HG02852 (cell line): ENCODE data around the gene CRYAB.
A peak's percentile ranks its signal among the peaks of the same experiment; 100 is the strongest.
"Not testable (repeated sequence)": the region's sequence is repeated elsewhere in the genome, so short reads cannot be mapped to it uniquely, and the experiment has no call there.

Experiments
- ATAC-seq: cut with Tn5 transposase; IDR thresholded peaks from one replicate; pipeline ENCODE4 v1.9.1; 2021; ENCODE audit warnings: mild to moderate bottlenecking, moderate library complexity; ENCODE audit not compliant: unreplicated experiment

Gene CRYAB

DNA sequence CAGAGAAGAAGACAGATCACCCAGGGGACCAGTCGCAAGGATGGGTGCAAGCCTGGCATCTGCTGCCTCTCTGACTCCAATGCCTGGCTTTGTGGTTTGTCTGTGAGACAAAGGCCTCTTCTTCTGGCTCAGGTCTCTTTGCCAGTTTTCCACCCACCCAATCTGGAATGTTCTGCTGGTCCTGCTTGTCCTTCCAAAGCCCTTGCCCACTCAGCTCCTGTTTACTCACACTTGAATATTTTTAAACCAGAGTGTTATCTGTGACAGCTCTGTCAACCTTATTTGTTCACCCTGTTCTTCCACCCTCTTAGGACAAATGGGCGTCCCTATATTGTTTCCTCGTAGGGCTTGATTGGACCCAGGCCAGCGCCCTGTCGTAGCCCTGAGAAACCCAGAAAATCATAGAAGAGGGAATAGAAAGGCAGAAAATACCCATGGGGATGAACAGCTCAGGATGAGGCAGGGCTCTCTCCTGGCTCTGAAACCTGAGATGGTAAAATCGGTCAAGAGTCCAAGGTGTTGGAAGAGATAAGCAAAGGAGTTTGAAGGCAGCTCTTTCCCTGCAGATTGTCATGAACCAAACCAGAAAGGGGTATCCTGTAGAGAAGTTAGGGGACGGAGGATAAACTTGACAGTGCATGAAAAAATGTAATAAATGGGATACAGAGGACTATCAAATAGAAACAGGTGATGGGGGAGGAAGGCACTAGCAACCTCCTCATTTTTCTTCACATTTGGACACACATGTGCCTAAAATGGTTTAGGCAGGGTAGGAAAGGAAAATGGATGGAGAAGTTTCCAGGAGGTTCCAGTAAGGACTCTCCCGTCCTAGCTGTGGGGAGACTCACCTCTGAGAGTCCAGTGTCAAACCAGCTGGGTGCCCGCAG, 651 bp downstream of the CRYAB start:
- ATAC-seq = no peak

GRCh38 chr11:111909378-111909777, 2.2 kb downstream of the CRYAB start:
- no peak for ATAC-seq

GRCh38 chr11:111908639-111909305, 2.8 kb downstream of the CRYAB start:
- ATAC-seq = no peak

DNA sequence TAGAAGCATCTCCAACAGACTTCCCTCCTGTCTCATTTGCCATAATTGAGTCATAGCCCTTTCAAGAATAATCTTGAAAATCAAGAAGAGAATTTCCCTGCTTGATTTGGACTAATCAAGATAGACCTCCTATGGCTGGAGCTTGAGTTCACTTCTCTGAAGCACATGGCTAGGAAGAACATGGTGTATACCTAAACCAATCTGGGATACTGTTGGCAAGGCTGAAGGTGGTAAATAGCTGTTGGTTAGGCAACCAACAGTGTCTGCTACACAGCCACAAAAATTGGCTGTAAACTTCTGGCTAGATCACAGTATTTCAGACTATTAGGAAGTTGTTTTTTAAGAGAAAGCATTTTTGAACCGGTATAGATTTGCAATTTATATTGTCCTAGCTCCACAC, 4.9 kb downstream of the CRYAB start:
- no peak for ATAC-seq

GRCh38 chr11:111905411-111905810, 6.2 kb downstream of the CRYAB start:
- no peak for ATAC-seq

GRCh38 chr11:111886844-111887243, 24.7 kb downstream of the CRYAB start:
- ATAC-seq = no peak

GRCh38 chr11:111886032-111886431, 25.5 kb downstream of the CRYAB start:
- no peak for ATAC-seq

DNA sequence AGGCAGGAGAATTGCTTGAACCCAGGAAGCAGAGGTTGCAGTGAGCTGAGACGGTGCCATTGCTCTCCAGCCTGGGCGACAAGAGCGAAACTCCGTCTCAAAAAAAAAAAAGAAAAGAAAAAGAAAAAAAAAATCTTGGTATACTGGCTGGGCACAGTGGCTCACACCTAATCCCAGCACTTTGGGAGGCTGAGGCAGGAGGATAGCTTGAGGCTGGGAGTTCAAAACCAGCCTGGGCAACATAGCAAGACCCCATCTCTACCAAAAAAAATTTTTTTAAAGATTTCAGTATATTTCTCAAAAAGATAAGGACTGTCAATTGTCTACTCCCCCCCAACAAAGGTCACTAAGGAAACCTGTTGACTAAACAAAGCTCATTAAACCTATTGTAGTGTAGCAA, 26.5 kb downstream of the CRYAB start:
- not testable (repeated sequence) for ATAC-seq

DNA sequence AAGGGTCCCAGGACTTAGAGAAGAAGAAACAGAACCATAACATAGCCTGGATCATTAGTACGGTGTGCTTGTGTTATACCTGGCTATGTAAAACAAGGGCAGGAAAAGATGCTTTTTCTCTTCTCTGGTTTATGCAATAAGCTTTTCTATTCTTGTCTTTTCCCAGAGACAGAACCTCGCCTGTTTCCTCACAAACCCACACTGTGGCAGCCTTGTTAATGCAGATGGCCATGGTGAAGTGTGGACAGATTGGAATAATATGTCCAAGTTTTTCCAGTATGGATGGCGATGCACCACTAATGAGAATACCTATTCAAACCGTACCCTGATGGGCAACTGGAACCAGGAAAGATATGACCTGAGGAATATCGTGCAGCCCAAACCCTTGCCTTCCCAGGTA, 29.4 kb downstream of the CRYAB start:
- no peak for ATAC-seq

GRCh38 chr11:111879637-111879960, 32.0 kb downstream of the CRYAB start:
- ATAC-seq = no peak

DNA sequence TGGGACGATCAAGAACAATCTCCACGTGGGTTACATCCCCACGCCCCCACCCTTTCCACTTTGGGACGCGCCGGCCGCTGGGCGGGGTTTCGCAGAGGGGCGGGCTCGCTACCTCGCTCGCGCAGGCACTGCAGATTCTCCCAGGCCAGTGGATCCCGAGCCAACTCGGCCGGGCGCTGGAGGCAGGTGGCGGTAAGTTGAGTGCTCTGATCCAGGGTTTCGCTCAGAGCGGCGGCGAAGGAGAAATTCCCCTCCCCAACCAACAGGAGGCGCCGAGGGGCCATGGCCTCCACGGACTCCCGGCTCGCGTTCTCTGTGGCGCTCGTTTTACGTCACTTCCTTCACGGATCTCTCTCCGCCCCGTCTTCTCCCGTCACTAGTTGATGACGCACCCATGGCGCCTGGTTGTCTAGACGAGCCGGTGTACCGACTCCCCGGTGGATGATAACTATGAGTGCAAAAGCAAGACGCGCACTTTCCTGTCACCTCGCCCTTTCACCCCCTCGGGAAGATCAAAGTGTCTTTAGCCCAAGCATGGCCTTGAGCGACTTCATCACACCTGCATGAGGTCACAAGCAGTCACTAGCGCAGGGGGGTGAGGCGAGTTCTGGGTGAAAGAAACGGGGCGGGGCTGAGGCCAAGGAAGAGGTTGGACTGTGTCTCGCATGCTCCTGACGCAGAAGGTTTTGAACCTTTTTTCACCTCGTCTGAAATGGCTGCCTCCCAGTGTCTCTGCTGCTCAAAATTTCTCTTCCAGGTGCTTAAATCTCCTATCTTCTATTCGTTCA, 32.5 kb downstream of the CRYAB start, which contains the start of the genes CFAP68 and FDXACB1:
CFAP68 (plus strand) TSS at position 693 of the 788 bp plus-strand sequence; CDS start at position 713, 20 bp downstream.
FDXACB1 (minus strand) TSS at position 317 of the 788 bp plus-strand sequence; CDS start at position 284, 33 bp downstream.
- peak; percentile 90 for ATAC-seq

DNA sequence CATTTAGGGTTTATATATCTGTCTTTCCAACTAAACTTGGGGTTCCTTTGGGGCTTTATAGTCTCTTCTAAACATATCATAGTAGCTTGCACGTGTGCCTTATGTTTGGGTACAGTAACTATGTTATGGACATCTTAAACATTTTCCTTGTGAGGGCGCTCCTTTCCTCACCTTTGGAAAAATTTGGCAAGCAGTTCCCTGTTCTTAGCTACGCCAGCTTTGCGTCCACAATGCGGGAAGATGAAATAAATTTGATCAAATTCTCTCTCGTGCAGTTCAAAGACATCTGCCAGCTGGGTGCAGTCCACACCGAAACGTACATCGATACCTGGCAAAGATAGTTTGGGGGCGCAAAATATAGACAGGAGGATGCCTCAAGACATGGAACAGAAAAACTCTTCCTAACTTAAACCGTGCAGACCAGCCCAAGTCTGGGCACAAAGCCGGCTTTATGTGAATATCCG, 33.2 kb downstream of the CRYAB start:
- peak; percentile 7 for ATAC-seq

- ATAC-seq = no peak
These were observed 39.8 kb downstream of the CRYAB start for GRCh38 chr11:111871693-111872161.

DNA sequence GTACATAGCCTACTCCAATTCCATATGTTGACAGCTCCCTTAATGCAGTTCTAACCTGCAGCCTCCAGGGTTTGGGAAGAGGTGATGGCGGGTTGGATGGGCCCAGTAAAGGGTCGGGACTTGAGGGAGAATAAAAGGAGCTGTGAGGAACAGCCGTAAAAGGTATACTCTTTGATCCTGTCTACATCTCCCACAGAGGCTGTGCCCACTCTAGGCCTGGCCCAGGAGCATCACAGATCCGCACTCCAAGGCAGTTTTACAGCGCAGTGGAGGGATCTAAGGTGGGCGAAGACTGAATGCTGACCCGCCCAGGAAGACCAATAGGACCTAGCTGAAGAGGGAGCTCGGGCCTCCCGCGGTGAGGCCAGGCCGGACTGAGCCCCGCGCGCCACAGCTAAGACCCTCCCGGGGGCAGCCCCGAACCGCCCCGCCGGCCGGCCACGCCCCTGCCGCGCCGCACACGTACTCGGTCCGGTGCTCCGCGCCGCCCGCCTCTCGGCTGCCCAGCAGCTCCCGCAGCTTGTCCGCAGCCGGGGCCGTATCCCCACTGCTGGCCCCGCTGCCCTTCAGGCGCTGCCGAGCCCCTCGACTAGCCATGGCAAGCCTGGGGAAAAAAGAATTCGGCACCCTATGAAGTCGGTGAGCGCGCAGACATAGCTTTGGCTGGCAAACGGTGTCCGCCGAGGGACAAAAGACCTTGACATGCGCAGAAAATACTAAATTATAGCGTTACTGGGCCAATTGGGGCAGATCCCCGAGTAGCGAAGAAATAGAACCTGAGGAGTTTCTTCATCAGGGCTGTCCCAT, 40.5 kb downstream of the CRYAB start, which contains the start of gene ALG9:
ALG9 (minus strand) TSS at position 696 of the 807 bp plus-strand sequence; CDS start at position 597, 99 bp downstream.
- ATAC-seq = peak; percentile 92

- peak; percentile 9 for ATAC-seq
These were observed 41.1 kb downstream of the CRYAB start for GRCh38 chr11:111870522-111870885.

- no peak for ATAC-seq
These were observed 41.5 kb downstream of the CRYAB start for GRCh38 chr11:111870113-111870512.

DNA sequence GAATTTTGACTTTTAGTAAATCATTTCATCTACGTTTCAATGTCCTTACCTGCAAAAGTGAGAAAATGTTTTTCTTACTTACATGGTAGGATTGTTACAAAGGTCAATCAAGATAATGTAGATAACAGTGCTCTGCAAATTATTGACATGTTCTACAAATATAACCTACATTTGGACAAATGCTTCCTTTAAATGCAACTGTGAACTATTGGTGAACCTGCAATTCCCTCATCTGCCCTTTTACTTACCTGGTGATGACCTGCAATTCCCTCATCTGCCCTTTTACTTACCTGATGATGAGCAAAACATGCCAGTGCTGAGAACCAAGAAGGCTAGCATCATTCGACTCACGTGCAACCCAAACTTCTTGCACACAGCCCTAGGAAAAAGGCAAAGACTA, 51.3 kb downstream of the CRYAB start:
- no peak for ATAC-seq
